Kidney (tissue), 14 donors: Measurements from ENCODE around the gene DUOXA1. TPM values are rescaled to one million over a fixed set of nuclear protein-coding genes. Genes with fewer than 3 reads are reported as not detected.
"Not testable (repeated sequence)": the region's sequence is repeated elsewhere in the genome, so short reads cannot be mapped to it uniquely, and the experiment has no call there.

ENCODE experiments used
- DNase-seq, 5 donors: peaks; one replicate each; pipeline ENCODE4 v3.0.0-alpha.2; 2013 to 2020
- FAIRE-seq: peaks from 2 replicates; lab custom pipeline; 2012; peaks lifted over from hg19 to GRCh38; lab: Jason Lieb, UNC
- H3K27ac ChIP-seq, 2 donors: one replicate each; pipeline ENCODE4 v1.7.0; 2013; ENCODE audit warnings: low read depth in 2 of 2, low read length in 2 of 2, inconsistent platforms in 1 of 2
- H3K27me3 ChIP-seq: one replicate; pipeline ENCODE4 v1.7.1; 2013; ENCODE audit warnings: low read length, inconsistent platforms; ENCODE audit not compliant: control insufficient read depth, insufficient read depth
- H3K36me3 ChIP-seq, 3 donors: one replicate each; pipeline versions ENCODE4 v1.7.0 to v1.7.1; 2013; ENCODE audit warnings: low read length in 3 of 3, control low read depth in 1 of 3, inconsistent platforms in 1 of 3; ENCODE audit not compliant: insufficient read depth in 3 of 3, control insufficient read depth in 2 of 3
- H3K4me1 ChIP-seq, 3 donors: one replicate each; pipeline versions ENCODE4 v1.7.0 to v1.7.1; 2013; ENCODE audit warnings: low read length in 3 of 3, inconsistent platforms in 1 of 3, low read depth in 1 of 3; ENCODE audit not compliant: control insufficient read depth in 2 of 3, insufficient read depth in 2 of 3
- H3K4me3 ChIP-seq, 3 donors: one replicate each; pipeline versions ENCODE4 v1.7.0 to v1.8.1; 2013; ENCODE audit warnings: low read length in 3 of 3, control low read depth in 1 of 3, inconsistent platforms in 1 of 3
- H3K9ac ChIP-seq, 3 donors: one replicate each; pipeline versions ENCODE4 v1.7.0 to v1.7.1; 2013; ENCODE audit warnings: low read length in 3 of 3, control low read depth in 1 of 3, inconsistent platforms in 1 of 3
- H3K9me3 ChIP-seq, 3 donors: one replicate each; pipeline versions ENCODE4 v1.7.0 to v1.7.1; 2013; ENCODE audit warnings: low read length in 3 of 3, control low read depth in 1 of 3, inconsistent platforms in 1 of 3; ENCODE audit not compliant: control insufficient read depth in 2 of 3, insufficient read depth in 1 of 3
- intact Hi-C: fragments of 100-400 bp; cut with DNase I; formaldehyde crosslinking; loops from one replicate; pipeline ENCODE4 v1.11.1; 2022
- polyA plus RNA-seq: library from polyadenylated mRNA; stranded (reverse); fragments of 350-450 nt; fragmentation: Illumina TruSeq; extraction: RNeasy Lipid Tissue Mini Kit (QIAGEN cat#74804); gene quantifications from one replicate; pipeline ENCODE4 v1.2.3, GENCODE V29; 2014; ENCODE audit warnings: low read depth, low replicate concordance; ENCODE audit not compliant: insufficient read depth
- total RNA-seq: library from RNA; stranded (reverse); fragmentation: NEBNext Ultra II Directional; extraction: Animal tissue kit (Norgen Biotek cat#: 25700); gene quantifications from one replicate; pipeline ENCODE4 v1.2.1, GENCODE V29; 2021
- TF ChIP-seq, protein P1 (sequence below): IDR thresholded peaks from 3 replicates; pipeline ENCODE4 v1.5.1; 2012; ENCODE audit warnings: mild to moderate bottlenecking, moderate library complexity, borderline replicate concordance; ENCODE audit not compliant: insufficient read depth; ENCODE audit errors: extremely low read depth
- donor health status: control.
- donor health status: control.
- donor health status: control.
- donor health status: control.
- donor health status: control.
- donor health status: DM: yes; HTN: yes; CAD: no.
- donor health status: Normal renal cell carcinoma (clear cell type).

Gene DUOXA1
- total and polyA plus RNA-seq, 2 donors from 2014 or later, result 0.52 to 1.4 TPM

DNA sequence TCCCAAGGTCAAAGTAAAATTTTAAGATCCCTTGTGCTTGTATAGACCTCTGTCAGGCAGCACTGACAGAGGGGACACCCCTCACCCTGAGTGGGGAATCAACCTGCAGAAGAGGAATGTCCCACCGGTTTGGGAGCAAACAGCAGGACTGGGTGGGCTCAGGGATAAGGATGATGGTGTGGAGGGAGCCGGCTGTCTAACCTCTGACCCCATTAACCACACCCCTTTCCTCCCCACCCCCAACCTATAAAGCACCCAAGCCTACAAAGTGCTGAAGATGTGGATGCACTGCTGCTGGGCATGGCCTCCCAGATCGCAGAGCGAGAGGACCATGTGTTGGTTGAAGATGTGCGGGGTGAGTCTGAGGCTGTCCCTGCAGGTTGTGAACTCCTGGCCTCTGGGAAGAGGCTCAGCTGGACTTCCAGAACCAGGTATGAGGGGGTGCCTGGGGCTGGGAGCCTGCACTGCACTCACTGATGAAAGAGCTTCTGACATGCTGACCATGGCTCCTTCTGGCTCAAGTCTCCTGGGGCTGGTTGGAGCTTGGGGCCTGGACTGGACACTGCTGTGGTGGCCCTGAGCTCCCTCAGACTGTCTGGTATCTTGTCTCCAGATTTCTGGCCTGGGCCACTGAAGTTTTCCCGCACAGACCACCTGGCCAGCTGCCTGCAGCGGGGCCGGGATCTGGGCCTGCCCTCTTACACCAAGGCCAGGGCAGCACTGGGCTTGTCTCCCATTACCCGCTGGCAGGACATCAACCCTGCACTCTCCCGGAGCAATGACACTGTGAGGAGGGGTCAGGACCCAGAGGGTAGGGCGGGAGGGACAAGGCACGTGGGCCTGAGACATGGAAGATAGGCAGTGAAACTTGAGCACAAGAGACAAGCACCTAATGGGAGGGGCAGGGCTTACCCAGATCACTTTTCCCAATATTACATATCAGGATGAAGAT, 9.4 kb upstream of the DUOXA1 start:
- no peaks in the 10 kb centered on the region for H3K36me3 ChIP-seq
- H3K9ac ChIP-seq, result no peak overlapping the region
- FAIRE-seq (no peak), DNase-seq (no peak)
- no peak overlapping the region for H3K27ac ChIP-seq
- no peak overlapping the region for H3K4me3 ChIP-seq
- H3K27me3 ChIP-seq, result peaks cover 4% of the 10 kb centered on the region
- H3K9me3 ChIP-seq, result no peaks in the 10 kb centered on the region
- peaks cover 0 to 4% (median 0%) of the 10 kb centered on the region in 3 donors for H3K4me1 ChIP-seq
- intact Hi-C loops, result no loop called here
- TF ChIP-seq, protein P1, sequence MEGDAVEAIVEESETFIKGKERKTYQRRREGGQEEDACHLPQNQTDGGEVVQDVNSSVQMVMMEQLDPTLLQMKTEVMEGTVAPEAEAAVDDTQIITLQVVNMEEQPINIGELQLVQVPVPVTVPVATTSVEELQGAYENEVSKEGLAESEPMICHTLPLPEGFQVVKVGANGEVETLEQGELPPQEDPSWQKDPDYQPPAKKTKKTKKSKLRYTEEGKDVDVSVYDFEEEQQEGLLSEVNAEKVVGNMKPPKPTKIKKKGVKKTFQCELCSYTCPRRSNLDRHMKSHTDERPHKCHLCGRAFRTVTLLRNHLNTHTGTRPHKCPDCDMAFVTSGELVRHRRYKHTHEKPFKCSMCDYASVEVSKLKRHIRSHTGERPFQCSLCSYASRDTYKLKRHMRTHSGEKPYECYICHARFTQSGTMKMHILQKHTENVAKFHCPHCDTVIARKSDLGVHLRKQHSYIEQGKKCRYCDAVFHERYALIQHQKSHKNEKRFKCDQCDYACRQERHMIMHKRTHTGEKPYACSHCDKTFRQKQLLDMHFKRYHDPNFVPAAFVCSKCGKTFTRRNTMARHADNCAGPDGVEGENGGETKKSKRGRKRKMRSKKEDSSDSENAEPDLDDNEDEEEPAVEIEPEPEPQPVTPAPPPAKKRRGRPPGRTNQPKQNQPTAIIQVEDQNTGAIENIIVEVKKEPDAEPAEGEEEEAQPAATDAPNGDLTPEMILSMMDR, result no peak

DNA sequence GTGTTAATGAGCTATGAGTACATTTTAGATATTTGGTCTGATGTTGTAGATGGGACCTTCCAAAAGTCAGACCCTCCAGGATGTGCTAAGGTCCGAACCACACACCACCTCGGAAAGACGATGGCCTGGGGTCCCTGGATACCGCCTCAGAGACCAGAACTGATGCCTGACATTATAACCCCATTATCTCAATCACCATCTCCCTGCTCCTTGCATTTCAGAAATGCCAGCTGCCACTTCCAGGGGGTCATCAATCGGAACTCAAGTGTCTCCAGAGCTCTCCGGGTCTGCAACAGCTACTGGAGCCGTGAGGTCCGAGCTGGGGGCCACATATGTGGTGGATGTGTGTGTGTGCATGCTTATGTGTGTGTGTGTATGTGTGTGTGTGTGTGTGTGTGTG, 8.0 kb upstream of the DUOXA1 start:
- no peaks in the 10 kb centered on the region for H3K9me3 ChIP-seq
- FAIRE-seq (no peak), DNase-seq (no peak)
- no peak overlapping the region for H3K27ac ChIP-seq
- peaks cover 0 to 4% (median 0%) of the 10 kb centered on the region in 3 donors for H3K4me1 ChIP-seq
- H3K36me3 ChIP-seq, result no peaks in the 10 kb centered on the region
- no peak overlapping the region for H3K4me3 ChIP-seq
- intact Hi-C loops, result no loop called here
- H3K27me3 ChIP-seq, result peaks cover 4% of the 10 kb centered on the region
- H3K9ac ChIP-seq, result no peak overlapping the region
- TF ChIP-seq, protein P1, result no peak

DNA sequence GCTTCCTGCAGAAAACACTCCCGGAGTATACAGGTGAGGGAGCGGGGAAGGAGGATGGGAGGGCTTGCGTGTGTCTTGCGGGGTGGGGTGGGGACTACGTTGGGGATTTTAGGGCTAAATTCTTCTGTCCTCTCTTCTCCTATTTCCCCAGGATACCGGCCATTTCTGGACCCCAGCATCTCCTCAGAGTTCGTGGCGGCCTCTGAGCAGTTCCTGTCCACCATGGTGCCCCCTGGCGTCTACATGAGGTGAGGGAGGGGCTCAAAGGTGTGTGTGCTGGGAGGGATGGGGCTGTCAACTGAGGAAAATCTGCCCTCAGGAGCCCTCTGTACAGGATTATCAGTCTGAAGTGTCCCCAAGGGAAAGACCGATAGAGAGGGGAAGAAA, 6.7 kb upstream of the DUOXA1 start:
- H3K4me1 ChIP-seq, result peaks cover 0 to 4% (median 0%) of the 10 kb centered on the region in 3 donors
- DNase-seq, result peak in 2 of 5 donors; percentile 25 to 45
- TF ChIP-seq, protein P1, result no peak

DNA sequence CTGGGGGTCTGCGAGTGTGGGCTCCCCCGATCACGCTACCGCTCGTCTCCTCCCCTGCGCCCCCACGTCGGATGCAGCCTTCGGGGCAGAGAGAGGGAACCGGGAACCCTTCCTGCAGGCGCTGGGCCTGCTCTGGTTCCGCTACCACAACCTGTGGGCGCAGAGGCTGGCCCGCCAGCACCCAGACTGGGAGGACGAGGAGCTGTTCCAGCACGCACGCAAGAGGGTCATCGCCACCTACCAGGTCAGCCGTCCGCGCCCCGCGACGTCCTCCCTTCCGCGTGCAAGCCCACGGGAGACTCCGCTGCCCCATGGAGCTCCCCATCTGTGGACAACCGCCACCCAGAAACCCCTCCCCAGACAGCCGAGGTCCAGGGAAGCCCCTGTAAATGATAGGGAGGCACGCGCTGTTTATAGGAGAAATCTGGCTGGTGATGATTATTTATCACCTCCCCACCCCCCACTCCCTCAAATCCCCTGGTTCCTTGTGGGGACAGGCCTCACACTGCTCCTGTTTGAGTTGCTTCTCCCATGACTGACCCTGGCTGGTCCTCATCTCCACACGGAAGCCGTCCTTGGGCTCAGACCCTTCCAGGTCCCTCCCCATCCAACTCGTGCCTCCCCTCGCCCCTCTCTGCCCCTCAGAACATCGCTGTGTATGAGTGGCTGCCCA, 6.2 kb upstream of the DUOXA1 start:
- intact Hi-C loops, H3K36me3 ChIP-seq, H3K4me1 ChIP-seq, H3K4me3 ChIP-seq, H3K27ac ChIP-seq, H3K27me3 ChIP-seq, DNase-seq, H3K9ac ChIP-seq, H3K9me3 ChIP-seq, FAIRE-seq: not testable (repeated sequence)

More for the DNA sequence above, 6.7 kb upstream of the DUOXA1 start:
- intact Hi-C loops, result no loop called here
- Histone ChIP-seq H3K27me3 (peaks cover 4% of the 10 kb centered on the region), H3K9ac (no peak overlapping the region), H3K4me3 (no peak overlapping the region), H3K36me3 (no peaks in the 10 kb centered on the region), H3K9me3 (no peaks in the 10 kb centered on the region), H3K27ac (no peak overlapping the region)
- no peak for FAIRE-seq
